Measurements from ENCODE around the gene ATP9B.
"Not testable (repeated sequence)": the region's sequence is repeated elsewhere in the genome, so short reads cannot be mapped to it uniquely, and the experiment has no call there.

ATP9B gene

DNA sequence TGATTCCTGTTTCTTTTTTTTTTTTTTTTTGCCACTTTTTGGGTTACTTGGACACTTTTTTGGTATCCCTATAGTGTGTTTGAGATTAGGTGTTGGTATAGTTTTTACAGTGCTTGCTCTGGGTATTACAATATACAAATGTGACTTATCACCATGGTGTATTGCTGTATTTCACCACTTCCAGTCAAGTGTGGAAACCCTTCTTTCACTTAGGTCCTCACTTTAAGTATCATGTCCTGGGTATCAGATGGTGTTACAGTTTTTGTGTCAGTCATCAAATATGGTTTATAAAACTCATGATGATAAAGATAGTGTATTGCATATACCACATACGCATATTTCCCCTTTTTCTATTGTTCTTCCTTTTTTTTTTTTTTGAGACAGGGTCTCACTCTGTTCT lies 1.8 kb downstream of the ATP9B start:
- DNase-seq (ENCODE audit: low spot score): no peak

DNA sequence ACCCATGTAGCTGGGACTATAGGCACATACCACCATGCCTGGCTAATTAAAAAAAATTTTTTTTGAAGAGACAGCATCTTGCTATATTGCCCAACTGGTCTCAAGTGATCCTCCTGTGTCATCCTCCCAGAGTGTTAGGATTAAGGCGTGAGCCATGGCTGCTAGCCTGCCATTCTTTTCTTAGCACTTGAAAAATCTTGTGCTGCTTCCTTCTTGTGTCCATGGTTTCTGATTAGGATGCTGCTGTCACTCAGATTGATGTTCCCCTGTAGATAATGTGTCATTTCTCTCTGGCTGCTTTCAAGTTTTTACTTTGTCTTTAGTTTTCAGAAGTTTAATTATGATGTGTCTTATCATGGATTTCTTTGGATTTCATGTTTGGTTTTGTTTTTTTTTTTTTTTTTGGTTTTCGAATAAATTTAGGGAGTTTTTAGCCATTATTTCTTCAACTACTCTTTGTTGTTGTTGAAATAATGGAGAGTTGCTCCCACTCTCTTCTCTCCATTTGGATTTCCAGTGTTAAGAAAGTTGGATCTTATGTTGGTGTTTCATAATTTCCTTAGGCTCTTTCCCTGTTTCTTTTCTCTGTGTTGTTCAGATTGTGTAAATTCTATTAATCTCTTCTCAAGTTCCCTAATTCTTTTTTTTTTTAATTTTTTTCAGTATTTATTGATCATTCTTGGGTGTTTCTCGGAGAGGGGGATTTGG lies 2.5 kb downstream of the ATP9B start:
- DNase-seq (ENCODE audit: low spot score): no peak

DNA sequence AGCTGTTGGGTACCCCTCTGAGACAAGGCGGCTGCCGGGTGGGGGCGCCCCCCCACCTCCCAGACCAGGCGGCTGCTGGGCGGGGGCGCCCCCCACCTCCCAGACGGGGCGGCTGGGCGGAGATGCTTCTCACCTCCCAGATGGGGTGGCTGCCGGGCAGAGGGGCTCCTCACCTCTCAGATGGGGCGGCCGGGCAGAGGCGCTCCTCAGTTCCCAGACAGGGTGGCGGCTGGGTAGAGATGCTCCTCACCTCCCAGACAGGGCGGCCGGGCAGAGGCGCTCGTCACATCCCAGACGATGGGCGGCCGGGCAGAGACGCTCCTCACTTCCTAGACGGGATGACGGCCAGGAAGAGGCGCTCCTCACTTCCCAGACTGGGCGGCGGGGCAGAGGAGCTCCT lies 3.5 kb downstream of the ATP9B start:
- DNase-seq (ENCODE audit: low spot score): not testable (repeated sequence)

DNA sequence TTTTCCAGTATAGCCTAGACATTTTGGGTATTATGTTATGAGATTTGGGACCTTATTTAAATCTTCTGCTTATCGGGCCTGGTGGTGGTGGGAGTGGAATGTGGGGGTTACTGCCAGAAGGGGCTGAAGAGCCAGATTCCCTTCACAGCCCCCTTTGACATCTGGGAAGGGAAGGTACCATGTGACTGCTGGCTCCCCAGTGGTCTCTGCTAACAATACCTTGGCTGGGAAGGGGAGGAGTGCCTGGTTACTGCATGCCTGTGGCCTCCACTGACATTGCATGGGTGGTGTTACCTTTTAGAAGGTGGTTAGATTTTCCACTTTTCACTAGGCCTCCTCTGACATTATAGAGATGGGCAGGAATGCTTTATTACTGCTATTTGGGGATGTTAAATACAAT lies 8.0 kb downstream of the ATP9B start:
- DNase-seq (ENCODE audit: low spot score): no peak

DNA sequence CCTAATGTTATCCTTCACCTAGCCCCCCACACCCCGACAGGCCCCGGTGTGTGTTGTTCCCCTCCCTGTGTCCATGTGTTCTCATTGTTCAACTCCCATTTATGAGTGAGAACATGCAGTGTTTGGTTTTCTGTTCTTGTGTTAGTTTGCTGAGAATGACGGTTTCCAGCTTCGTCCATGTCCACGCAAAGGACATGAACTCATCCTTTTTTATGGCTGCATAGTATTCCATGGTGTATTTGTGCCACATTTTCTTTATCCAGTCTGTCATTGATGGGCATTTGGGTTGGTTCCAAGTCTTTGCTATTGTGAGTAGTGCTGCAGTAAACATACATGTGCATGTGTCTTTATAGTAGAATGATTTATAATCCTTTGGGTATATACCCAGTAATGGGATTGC lies 9.6 kb downstream of the ATP9B start:
- DNase-seq (ENCODE audit: low spot score): not testable (repeated sequence)

DNA sequence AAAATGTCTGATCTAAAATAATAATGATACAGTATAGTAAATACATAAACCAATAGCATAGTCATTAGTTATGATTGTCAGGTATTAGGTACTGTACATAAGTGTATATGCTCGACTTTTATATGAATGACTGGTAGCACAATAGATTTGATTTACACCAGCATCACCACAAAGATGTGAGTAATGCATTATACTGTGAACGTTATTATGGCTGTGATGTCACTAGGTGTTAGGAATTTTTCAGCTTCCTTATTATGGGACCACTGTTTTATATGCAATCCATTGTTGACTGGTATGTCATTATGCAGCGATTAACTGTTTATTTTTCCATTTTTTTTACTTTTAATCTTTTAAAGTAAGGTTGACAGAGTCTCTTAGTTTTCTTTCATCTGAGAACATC lies 23.7 kb downstream of the ATP9B start:
- no peak for DNase-seq (ENCODE audit: low spot score)

DNA sequence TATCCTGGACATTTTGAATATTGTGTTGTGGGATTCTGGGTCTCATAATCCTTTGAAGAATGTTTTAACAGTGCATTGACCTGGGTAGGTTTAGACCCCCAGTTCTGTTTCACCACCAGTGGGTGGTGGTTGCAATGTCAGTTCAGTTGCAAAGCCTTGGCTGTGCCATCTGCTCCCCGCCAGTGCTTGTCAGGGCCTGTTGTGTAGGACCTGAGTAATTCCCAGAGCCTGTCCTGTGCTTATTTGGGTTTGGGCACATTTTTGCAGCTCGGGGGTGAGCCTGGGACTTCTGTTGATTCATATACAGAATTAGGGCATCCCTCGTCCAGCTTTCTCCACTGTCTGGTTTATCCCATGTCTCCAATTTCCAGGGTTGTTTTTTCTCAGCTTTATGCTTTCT lies 24.8 kb downstream of the ATP9B start:
- no peak for DNase-seq (ENCODE audit: low spot score)

DNA sequence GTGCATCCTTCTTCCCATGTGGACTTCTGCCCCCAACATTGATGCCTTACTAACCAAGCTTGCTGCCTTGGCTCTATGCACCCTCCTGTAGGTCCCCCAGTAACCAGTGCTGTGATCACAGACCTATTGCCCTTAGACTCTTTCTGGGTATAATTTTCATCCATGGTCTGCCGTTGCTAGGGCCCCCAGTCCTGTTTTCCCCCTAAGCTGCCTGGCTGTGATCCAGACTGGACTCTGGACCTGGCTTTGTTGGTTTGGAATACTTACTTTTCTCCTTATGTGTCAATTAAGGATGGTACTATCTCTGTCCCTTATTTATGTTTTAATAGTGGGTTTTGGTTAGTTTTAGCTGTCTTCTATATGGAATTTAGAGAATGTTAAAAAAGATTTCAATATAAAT lies 26.0 kb downstream of the ATP9B start:
- no peak for DNase-seq (ENCODE audit: low spot score)

DNA sequence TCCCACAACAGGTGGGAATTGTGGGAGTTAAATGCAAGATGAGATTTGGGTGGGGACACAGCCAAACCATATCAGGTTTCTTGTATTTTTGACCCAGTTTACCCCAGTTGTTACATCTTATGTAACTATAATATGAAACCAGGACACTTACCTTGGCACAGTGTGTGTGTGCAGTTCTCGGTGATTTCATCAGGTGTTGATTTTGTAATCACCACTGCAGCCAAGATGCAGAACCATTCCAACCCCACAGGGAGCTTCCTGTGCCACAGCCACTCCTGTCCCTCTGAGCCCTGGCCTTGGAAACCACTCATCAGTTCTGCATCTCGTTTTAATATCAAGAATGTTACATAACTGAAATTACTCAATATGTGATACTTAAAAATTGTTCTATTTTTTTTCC lies 31.8 kb downstream of the ATP9B start:
- no peak for DNase-seq (ENCODE audit: low spot score)

DNA sequence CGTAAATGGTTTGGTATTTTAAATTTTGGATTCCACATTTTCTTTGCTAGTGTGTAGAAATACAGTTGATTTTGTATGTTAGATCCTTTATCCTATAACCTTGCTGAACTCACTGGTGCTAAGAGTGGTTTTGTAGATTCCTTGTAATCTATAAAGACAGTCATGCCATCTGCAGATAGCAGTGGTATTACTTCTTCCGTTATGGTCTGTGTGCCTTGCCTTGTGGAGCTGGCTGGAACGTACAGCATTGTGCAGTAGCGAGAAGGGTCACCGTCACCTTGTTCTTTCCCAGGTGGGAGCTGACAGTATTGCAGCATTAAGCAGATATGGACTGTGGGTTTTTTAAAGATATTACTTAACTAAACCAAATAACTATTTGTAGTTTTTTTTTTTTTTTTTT lies 33.7 kb downstream of the ATP9B start:
- no peak for DNase-seq (ENCODE audit: low spot score)

DNA sequence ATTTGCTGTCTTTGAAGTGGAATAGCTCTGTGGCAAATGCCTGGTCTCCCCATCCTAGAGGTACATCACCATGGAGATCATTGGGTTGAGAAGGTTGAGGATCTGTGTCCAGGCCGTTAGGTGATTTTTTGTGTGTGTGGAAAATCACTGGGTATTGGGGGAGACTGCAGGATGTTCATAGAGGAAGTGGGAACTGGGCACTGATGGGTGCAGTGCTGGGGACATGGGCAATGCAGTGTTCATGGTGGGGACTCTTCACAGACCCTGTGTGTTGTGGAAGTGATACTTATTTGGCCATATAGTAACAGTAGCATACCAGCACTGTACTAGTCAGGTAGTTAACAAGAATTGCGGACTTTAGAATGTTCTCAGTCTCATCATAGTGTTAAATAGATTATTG lies 34.9 kb downstream of the ATP9B start:
- no peak for DNase-seq (ENCODE audit: low spot score)

DNA sequence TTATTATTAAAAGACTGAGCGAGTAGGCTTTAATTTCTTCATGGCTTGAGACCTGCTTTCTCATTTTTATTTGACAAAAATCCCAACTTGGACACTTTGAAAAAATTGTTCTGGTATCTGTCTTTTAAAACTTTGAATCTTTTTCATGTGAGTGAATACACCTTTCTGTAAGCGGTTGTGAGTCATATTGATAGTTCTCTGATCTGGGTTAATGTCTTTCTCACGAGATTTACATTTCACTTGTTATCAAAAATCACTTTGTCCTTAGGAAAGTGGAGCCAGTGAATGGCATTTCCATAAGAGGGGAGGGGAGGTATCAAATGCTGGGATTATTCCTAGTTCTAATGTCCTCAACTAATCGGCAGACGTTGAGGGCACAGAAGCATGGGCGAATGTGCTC lies 36.3 kb downstream of the ATP9B start:
- no peak for DNase-seq (ENCODE audit: low spot score)

DNA sequence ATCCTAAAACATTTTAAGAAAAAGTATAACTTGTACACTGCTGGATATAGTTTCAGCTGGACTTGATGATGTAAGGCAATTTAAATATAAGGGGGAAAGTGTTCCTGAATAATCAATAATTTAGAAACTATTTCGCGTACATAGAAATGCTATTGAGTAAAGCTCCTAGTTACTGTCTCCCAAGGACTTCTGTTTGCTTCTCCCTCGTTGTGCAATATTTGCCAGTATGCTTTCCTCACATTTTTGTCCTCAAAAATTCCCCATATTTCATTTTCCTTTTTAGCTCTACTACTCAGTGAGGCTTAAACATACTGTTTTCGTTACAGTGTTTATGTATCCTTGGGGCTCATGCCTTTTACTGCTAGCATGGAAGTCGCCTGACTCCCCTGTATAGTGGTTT lies 36.9 kb downstream of the ATP9B start:
- DNase-seq (ENCODE audit: low spot score): no peak

DNA sequence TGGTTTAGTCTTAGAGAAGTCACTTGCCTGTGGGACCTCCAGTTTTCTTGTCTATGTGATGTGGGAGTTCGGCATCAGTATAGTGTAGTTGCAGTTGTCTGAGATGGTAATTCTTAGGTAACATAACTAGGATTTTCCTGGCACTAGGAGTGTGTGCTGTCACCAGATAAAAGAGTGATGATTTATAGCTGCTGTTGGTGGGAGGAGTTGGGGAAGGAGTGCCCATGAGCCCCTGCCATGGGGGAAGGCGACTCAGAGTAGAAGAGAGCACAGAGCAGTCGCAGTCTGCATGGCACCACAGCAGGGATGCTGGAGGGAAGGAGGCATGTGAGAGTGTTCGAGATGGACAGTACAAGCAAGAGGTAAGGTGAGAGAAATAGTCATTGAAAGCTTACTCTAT lies 38.7 kb downstream of the ATP9B start:
- DNase-seq (ENCODE audit: low spot score): no peak

DNA sequence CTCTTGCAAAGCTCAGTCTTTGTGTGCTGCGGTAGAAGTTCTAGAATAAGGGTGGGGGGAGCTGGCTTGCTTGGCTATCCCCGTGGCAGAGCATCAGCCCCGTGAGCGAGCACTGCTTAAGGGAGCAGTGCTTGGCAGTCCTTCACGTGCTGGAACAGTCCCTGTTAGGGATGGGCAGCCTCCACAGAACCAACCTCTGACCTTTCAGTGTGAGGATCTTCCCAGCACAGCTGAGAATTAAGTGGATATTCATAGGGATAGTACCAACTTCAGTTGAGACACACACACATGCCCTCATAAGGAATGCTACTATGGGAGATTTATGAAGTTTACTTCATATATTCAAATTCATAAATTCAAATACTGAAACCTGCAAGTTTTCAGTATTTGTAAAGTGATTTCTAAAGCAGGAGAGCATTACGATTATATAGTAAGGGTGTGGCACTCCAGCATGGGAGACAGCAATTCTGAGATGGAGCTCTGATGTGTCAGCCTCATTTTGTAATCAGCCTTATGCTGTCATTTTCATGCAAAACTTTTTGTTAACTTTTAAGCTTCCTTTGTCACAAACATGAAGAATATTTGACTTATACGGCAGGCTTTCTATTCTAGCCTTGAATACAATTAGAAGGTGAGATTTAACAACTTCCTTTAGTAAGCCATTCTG lies 39.5 kb downstream of the ATP9B start:
- DNase-seq (ENCODE audit: low spot score): peak; percentile 14

DNA sequence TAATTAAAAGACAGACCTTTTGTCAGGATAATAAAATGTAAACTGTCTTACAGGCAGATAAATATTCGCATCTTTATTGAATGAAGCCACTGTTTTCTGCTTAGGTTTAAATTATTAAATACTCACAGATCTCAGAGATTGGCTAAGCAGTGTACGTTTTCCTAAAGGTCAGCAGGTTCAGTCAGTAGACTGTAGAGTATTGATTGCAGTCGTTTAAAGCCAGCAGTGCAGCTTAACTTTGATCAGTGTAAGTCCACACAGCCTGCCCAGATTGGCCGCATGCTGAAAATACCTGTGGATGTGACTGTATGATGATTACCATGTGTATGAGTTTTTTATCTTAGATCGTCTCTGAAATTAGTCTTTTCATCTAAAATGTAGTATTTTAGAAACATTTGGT lies 42.3 kb downstream of the ATP9B start:
- no peak for DNase-seq (ENCODE audit: low spot score)

DNA sequence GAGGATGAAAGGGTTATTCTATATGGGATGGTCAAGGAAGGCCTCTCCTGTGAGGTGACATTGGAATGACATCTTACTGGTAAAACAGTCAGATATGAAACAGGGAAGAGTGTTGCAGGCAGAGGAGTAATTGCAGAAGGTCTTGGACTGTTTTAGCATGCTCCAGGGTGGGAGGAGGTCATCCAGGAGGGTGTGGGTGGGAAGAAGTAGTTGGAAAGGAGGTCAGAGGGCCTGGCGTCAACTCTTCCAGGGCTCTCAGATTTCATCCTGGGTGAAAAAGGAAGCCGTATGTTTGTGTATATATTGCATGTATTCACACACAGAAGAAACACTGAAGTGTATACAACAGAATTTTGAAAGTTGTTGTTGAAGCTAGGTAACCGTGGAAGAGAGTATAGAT lies 48.2 kb downstream of the ATP9B start:
- DNase-seq (ENCODE audit: low spot score): no peak

DNA sequence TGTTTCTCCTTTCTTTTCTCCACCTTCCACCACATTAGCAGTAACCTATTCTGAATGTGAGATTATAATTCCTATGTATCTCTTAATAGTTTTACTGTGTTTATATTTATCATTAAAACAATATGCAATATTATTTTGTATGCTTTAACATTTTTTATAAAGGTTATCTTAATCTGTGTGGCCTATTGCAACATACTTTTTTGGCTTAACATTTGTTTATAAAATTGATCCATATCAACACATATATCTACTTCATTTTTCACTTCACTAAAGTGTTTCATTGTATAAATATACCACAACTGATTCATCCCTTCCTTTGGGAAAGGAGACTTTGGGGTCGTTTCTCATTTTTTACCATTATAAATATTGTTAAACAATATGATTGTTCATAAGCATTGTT lies 48.6 kb downstream of the ATP9B start:
- no peak for DNase-seq (ENCODE audit: low spot score)

DNA sequence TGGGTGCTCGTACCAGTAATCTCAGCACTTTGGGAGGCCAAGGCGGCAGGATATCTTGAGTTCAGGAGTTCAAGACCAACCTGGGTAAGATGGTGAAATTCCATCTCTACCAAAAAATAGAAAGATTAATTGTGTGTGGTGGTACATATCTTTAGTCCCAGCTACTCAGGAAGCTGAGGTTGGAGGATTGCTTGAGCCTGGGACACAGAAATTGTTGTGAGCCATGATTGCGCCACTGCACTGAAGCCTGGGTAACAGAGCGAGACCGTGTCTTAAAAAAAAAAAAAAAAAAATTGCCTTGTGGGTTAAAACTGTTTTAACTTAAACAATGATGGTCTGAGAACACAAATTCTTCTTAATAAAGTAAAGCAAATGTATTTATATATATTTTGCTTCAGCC lies 49.6 kb downstream of the ATP9B start:
- no peak for DNase-seq (ENCODE audit: low spot score)

DNA sequence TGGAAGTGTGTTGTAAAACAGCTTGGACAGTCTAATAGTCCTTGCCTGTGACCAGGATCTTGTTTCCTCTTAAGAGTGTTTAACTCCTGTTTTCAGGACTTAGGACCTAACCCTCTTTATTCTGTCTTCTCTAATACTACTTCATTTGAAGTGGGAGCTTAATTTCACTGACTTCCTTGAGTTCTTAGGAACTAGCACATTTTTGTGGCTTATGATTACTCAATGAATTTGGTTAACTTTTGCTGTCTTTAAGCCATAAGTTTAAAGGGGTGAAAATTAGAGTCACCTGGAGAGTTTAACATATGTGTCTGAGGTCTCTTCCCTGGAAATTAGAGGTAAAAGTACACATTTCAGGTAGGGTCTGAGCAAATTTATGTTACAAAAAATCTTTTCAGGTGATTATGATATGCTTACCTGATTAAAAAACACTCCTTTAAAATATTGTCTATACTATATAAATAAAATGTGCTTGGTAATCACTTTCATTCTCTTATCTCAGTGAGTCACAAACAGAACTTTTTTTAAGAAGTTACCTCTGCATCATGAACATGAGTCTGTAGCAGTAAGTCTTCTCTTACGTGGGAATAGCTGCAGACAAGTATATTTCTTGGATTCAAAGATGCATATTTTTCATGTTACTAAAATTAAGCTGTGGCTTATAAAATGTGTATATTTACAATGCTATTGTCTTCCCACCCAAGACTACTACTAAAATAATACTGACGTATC lies 52.7 kb downstream of the ATP9B start:
- no peak for DNase-seq (ENCODE audit: low spot score)

DNA sequence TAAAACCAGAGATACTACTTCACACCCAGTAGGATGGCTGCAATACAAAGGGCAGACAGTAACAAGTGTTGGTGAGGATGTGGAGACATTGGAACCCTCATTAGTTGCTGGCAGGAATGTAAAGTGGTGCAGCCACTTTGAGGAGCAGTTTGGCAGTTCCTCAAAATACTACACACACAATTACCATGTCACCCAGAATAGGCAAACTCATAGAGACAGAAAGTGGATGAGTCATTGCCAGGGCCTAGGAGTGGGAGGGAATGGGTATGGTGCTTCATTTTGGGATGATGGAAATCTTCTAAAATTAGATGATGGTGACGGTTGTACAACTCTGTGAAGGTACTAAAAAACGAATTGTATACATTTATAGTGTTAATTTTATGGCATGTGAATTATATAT lies 54.8 kb downstream of the ATP9B start:
- no peak for DNase-seq (ENCODE audit: low spot score)

DNA sequence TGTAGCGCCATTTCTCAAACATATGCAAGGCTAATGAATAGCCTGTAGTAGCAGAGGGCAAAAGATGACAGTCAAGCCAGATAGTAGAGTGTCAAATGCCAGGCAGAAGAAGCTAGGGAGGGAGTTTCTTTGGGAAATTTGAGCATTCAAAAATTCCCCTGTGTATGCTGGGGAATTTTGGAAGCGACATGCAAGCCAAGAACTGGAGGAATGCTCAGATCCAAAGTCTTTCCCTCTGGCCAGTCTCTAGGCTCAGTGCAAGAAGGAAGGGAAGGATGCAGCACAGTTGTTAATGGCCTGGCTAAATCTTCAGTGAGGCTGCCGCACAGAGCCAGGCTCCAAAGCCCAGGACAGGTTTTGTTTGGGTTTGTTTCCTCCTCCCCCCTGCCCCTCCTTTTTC lies 59.9 kb downstream of the ATP9B start:
- DNase-seq (ENCODE audit: low spot score): no peak

DNA sequence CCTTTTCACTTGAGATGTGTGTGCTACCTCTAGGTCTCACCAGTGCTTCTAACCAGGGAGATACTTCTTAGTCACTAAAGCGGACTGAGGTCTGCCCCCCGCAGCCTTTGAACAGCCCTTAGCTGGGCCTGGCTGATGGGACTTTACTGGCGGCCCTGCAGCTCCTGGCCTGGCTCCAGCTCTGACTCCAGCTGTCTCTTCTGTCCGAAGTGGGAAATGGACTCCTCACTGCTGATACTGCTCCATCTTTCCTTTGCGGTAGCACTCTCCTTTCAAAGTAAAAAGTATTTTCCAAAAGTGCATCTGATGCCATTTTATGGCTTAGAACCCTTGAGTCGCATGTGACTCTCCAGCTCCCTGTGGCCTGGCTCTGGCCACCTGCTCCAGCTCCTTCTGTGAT lies 64.5 kb downstream of the ATP9B start:
- DNase-seq (ENCODE audit: low spot score): peak; percentile 29

DNA sequence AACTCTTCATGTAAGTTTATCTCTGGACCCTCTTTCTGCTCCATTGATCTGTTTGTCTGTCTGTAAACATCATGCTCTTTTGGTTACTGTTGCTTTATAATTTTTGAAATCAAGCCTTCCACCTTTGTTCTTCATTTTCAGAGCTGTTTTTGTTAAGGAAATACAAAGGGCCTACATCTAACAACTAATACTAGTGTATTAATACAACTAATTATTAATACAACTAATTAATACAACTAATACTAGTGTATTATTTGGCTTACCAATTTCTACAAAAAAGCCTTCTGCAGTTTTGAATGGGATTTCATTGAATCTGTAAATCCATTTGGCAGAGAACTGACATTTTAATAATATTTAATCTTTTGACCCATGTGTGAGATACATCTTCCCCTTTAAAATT lies 66.7 kb downstream of the ATP9B start:
- DNase-seq (ENCODE audit: low spot score): no peak
